GM23338 (cell line): ENCODE data around the gene ACOD1. TPM values are rescaled to one million over a fixed set of nuclear protein-coding genes. Genes with fewer than 3 reads are reported as not detected.

Source experiments
- ATAC-seq: fragments of 200-7000 bp; cut with Tn5 transposase; 3 replicates; pipeline ENCODE4 v1.9.1; 2020
- DNase-seq: peaks from one replicate; pipeline ENCODE4 v3.0.0-alpha.2; 2015; ENCODE audit warnings: low spot score
- H2AFZ ChIP-seq: fragments of 200-600 bp; sonication (generic); 2 replicates; pipeline ENCODE4 v1.8.0; 2016; ENCODE audit warnings: antibody characterized with exemption, mild to moderate bottlenecking, moderate library complexity
- H3F3A ChIP-seq: fragments of 200-600 bp; sonication (generic); replicated peaks from 2 replicates; pipeline ENCODE4 v1.8.0; 2017; ENCODE audit warnings: antibody characterized with exemption, mixed run types, low read depth
- H3K27ac ChIP-seq: fragments of 200-600 bp; sonication (generic); 2 replicates; pipeline ENCODE4 v1.6.1; 2016; ENCODE audit warnings: low read depth
- H3K27me3 ChIP-seq: fragments of 200-600 bp; sonication (generic); 2 replicates; pipeline ENCODE4 v1.8.0; 2016; ENCODE audit warnings: mild to moderate bottlenecking, mixed run types, moderate library complexity; ENCODE audit not compliant: insufficient read depth
- H3K36me3 ChIP-seq: fragments of 200-600 bp; sonication (generic); 2 replicates; pipeline ENCODE4 v1.8.0; 2016; ENCODE audit warnings: mild to moderate bottlenecking; ENCODE audit not compliant: insufficient read depth
- H3K4me1 ChIP-seq: fragments of 200-600 bp; sonication (generic); 2 replicates; pipeline ENCODE4 v1.8.0; 2016; ENCODE audit warnings: mild to moderate bottlenecking, moderate library complexity; ENCODE audit not compliant: insufficient read depth
- H3K4me2 ChIP-seq: fragments of 200-600 bp; sonication (generic); 2 replicates; pipeline ENCODE4 v1.7.1; 2017; ENCODE audit warnings: mixed run types
- H3K4me3 ChIP-seq: fragments of 200-600 bp; sonication (generic); 2 replicates; pipeline ENCODE4 v1.6.1; 2016; ENCODE audit warnings: mixed run types
- H3K79me2 ChIP-seq: fragments of 200-600 bp; sonication (generic); replicated peaks from 2 replicates; pipeline ENCODE4 v1.8.0; 2017; ENCODE audit warnings: mild to moderate bottlenecking; ENCODE audit not compliant: insufficient read depth
- H3K9me2 ChIP-seq: fragments of 200-600 bp; sonication (generic); 2 replicates; pipeline ENCODE4 v1.8.0; 2017; ENCODE audit not compliant: insufficient read depth
- H4K20me1 ChIP-seq: fragments of 200-600 bp; sonication (generic); replicated peaks from 2 replicates; pipeline ENCODE4 v1.8.0; 2017; ENCODE audit warnings: mild to moderate bottlenecking; ENCODE audit not compliant: insufficient read depth
- H3K27ac Mint-ChIP-seq: 2 replicates; pipeline ENCODE4 v1.8.0; 2020; ENCODE audit warnings: inconsistent platforms, mild to moderate bottlenecking, moderate library complexity, mixed read lengths
- H3K27me3 Mint-ChIP-seq: 3 replicates; pipeline ENCODE4 v1.8.0; 2022; ENCODE audit warnings: low read depth, mild to moderate bottlenecking, moderate library complexity, mixed read lengths, inconsistent platforms; ENCODE audit not compliant: insufficient read depth, poor library complexity
- H3K36me3 Mint-ChIP-seq: 3 replicates; pipeline ENCODE4 v1.8.0; 2021; ENCODE audit warnings: low read depth, mild to moderate bottlenecking, inconsistent platforms, moderate library complexity, mixed read lengths
- H3K4me1 Mint-ChIP-seq: 3 replicates; pipeline ENCODE4 v1.8.0; 2020; ENCODE audit warnings: mild to moderate bottlenecking, inconsistent platforms, mixed read lengths
- H3K4me3 Mint-ChIP-seq: 3 replicates; pipeline ENCODE4 v1.8.0; 2021; ENCODE audit warnings: moderate library complexity, mild to moderate bottlenecking, inconsistent platforms, mixed read lengths
- H3K9me3 Mint-ChIP-seq: 3 replicates; pipeline ENCODE4 v1.8.0; 2020; ENCODE audit warnings: moderate library complexity, mild to moderate bottlenecking, inconsistent platforms, mixed read lengths
- CREB1 ChIP-seq: fragments of 250-450 bp; sonication (Bioruptor Pico); IDR thresholded peaks from 2 replicates; pipeline ENCODE4 v1.5.0; 2020; ENCODE audit warnings: low read depth, mild to moderate bottlenecking, moderate library complexity
- CTCF ChIP-seq, 2 experiments: fragments of 200-600 bp in 1 of 2; sonication (generic) in 1 of 2; conservative IDR thresholded peaks; 2 replicates each; pipeline versions ENCODE4 v1.5.1 to v1.6.1; 2016 to 2017; ENCODE audit warnings: antibody characterized with exemption in 2 of 2, low read depth in 2 of 2, mild to moderate bottlenecking in 2 of 2, moderate library complexity in 1 of 2
- ETS1 ChIP-seq: IDR thresholded peaks from 2 replicates; pipeline ENCODE4 v1.6.1; 2016; ENCODE audit warnings: antibody characterized with exemption
- EZH2 ChIP-seq: fragments of 200-600 bp; sonication (generic); IDR thresholded peaks from one replicate; pipeline ENCODE4 v1.8.0; 2017; ENCODE audit warnings: antibody characterized with exemption, mild to moderate bottlenecking, low read depth; ENCODE audit not compliant: unreplicated experiment
- EZH2phosphoT487 ChIP-seq: fragments of 200-600 bp; sonication (generic); IDR thresholded peaks from one replicate; pipeline ENCODE4 v1.8.1; 2018; ENCODE audit warnings: antibody characterized with exemption; ENCODE audit not compliant: unreplicated experiment
- JUNB ChIP-seq: IDR thresholded peaks from one replicate; pipeline ENCODE4 v1.6.1; 2016; ENCODE audit warnings: antibody characterized with exemption; ENCODE audit not compliant: unreplicated experiment
- NANOG ChIP-seq: IDR thresholded peaks from 2 replicates; pipeline ENCODE4 v1.6.1; 2016; ENCODE audit warnings: antibody characterized with exemption, borderline replicate concordance
- POLR2AphosphoS5 ChIP-seq: IDR thresholded peaks from 2 replicates; pipeline ENCODE4 v1.6.1; 2016; ENCODE audit warnings: antibody characterized with exemption, low read depth
- REST ChIP-seq: IDR thresholded peaks from one replicate; pipeline ENCODE4 v1.6.1; 2018; ENCODE audit warnings: antibody characterized with exemption; ENCODE audit not compliant: unreplicated experiment
- STAT1 ChIP-seq: IDR thresholded peaks from one replicate; pipeline ENCODE4 v1.6.1; 2016; ENCODE audit warnings: antibody characterized with exemption; ENCODE audit not compliant: unreplicated experiment
- ZNF114 ChIP-seq: fragments of 250-450 bp; sonication (Bioruptor Pico); IDR thresholded peaks from 2 replicates; pipeline ENCODE4 v1.5.0; 2020; ENCODE audit warnings: mild to moderate bottlenecking, moderate library complexity
- ZNF331 ChIP-seq: fragments of 250-450 bp; sonication (Bioruptor Pico); IDR thresholded peaks from 2 replicates; pipeline ENCODE4 v1.5.0; 2020; ENCODE audit warnings: low read depth, mild to moderate bottlenecking, moderate library complexity
- ZNF462 ChIP-seq: fragments of 250-450 bp; sonication (Bioruptor Pico); IDR thresholded peaks from 2 replicates; pipeline ENCODE4 v1.5.0; 2020; ENCODE audit warnings: mild to moderate bottlenecking, moderate library complexity
- polyA plus RNA-seq: library from polyadenylated mRNA; unstranded; fragments of >200 nt; fragmentation: Nextera tagmentation; extraction: Ambion mirVana; gene quantifications from 2 replicates; pipeline ENCODE4 v1.2.1, GENCODE V29; 2016
- total RNA-seq: library from RNA; depleted of rRNA; stranded (reverse); fragments of >200 nt; shearing (Covaris generic); gene quantifications from 2 replicates; pipeline ENCODE4 v1.2.3, GENCODE V29; 2014

Gene ACOD1
- total and polyA plus RNA-seq, 2 experiments from 2014 or later = not detected

GRCh38 chr13:76944456-76944855, 3.9 kb upstream of the ACOD1 start:
- Mint-ChIP-seq H3K36me3 (no peaks in the 10 kb centered on the region), H3K27ac (no peak overlapping the region), H3K4me1 (no peaks in the 10 kb centered on the region), H3K9me3 (no peaks in the 10 kb centered on the region), H3K4me3 (no peak overlapping the region), H3K27me3 (peaks cover 2% of the 10 kb centered on the region)
- H3K79me2 ChIP-seq = no peaks in the 10 kb centered on the region
- no peak for ATAC-seq
- no peak for DNase-seq
- no peaks in the 10 kb centered on the region for H4K20me1 ChIP-seq
- H3F3A ChIP-seq = no peaks in the 10 kb centered on the region
- TF ChIP-seq CTCF (conservative IDR thresholded peaks at IDR 0.05; ENCODE audit: low read depth in 2 of 2) = no peak
- no peak for TF ChIP-seq NANOG
- TF ChIP-seq REST = no peak
- no peak for TF ChIP-seq EZH2phosphoT487
- TF ChIP-seq CREB1 (CRISPR knock-in tag) = no peak
- no peak for TF ChIP-seq POLR2AphosphoS5
- TF ChIP-seq STAT1 = no peak
- no peak for TF ChIP-seq ZNF331
- TF ChIP-seq ZNF114 (CRISPR knock-in tag) = no peak
- TF ChIP-seq ETS1 = no peak
- TF ChIP-seq JUNB = no peak
- TF ChIP-seq ZNF462 (CRISPR knock-in tag) = no peak
- no peak for TF ChIP-seq EZH2
- H3K4me3 ChIP-seq = no peak overlapping the region
- no peaks in the 10 kb centered on the region for H3K36me3 ChIP-seq
- no peak overlapping the region for H3K4me2 ChIP-seq
- no peak overlapping the region for H2AFZ ChIP-seq
- H3K27ac ChIP-seq = no peak overlapping the region
- no peaks in the 10 kb centered on the region for H3K4me1 ChIP-seq
- 0 out of 2 replicates have a peak, but pooled peaks cover 3% of the 10 kb centered on the region for H3K9me2 ChIP-seq
- no peaks in the 10 kb centered on the region for H3K27me3 ChIP-seq
